ENCODE measurements around the gene VDR.

- TF ChIP-seq CTCF (conservative IDR thresholded peaks at IDR 0.05 in 1 of 2, IDR thresholded peaks at IDR 0.05 in 1 of 2; ENCODE audit: low read depth in 1 of 2, low read length in 2 of 2) = no peak
- TF ChIP-seq EZH2 (IDR thresholded peaks at IDR 0.05; ENCODE audit: low read length, missing control alignments) = no peak
These were observed 48.7 kb downstream of the VDR start for GRCh38 chr12:47856094-47856493.
